H9 (cell line): ENCODE data around the gene RANBP17. TPM values are rescaled to one million over a fixed set of nuclear protein-coding genes. Genes with fewer than 3 reads are reported as not detected.

Experiments used
- DNase-seq: peaks from one replicate; pipeline ENCODE4 v3.0.0-alpha.2; 2017
- H2AFZ ChIP-seq: one replicate; pipeline ENCODE4 v1.6.1; 2013; ENCODE audit warnings: mild to moderate bottlenecking, low read length, control low read depth, moderate library complexity
- H2AK5ac ChIP-seq: 2 replicates; pipeline ENCODE4 v1.6.1; 2013; ENCODE audit warnings: low read length, control low read depth, mixed read lengths; ENCODE audit not compliant: insufficient read length
- H2BK120ac ChIP-seq: one replicate; pipeline ENCODE4 v1.6.1; 2013; ENCODE audit warnings: low read depth, mild to moderate bottlenecking, low read length, control low read depth, inconsistent platforms; ENCODE audit not compliant: poor library complexity, severe bottlenecking
- H2BK12ac ChIP-seq: 2 replicates; pipeline ENCODE4 v1.6.1; 2013; ENCODE audit warnings: low read length, control low read depth, mixed read lengths, low read depth; ENCODE audit not compliant: insufficient read length
- H2BK15ac ChIP-seq: 2 replicates; pipeline ENCODE4 v1.6.1; 2013; ENCODE audit warnings: low read depth, low read length, control low read depth
- H2BK20ac ChIP-seq: one replicate; pipeline ENCODE4 v1.6.1; 2013; ENCODE audit warnings: low read depth, mild to moderate bottlenecking, low read length, control low read depth, inconsistent platforms; ENCODE audit not compliant: poor library complexity, severe bottlenecking
- H2BK5ac ChIP-seq: 2 replicates; pipeline ENCODE4 v1.6.1; 2013; ENCODE audit warnings: low read length, control low read depth, mixed read lengths; ENCODE audit not compliant: insufficient read length
- H3K14ac ChIP-seq: 2 replicates; pipeline ENCODE4 v1.6.1; 2013; ENCODE audit warnings: low read length, control low read depth; ENCODE audit not compliant: insufficient read depth
- H3K18ac ChIP-seq: 2 replicates; pipeline ENCODE4 v1.6.1; 2013; ENCODE audit warnings: low read depth, mild to moderate bottlenecking, mixed read lengths, low read length, control low read depth; ENCODE audit not compliant: insufficient read length
- H3K23ac ChIP-seq: 2 replicates; pipeline ENCODE4 v1.6.1; 2013; ENCODE audit warnings: low read length, control low read depth, mixed read lengths, low read depth; ENCODE audit not compliant: insufficient read length
- H3K23me2 ChIP-seq: 2 replicates; pipeline ENCODE4 v1.6.1; 2013; ENCODE audit warnings: low read depth, mild to moderate bottlenecking, mixed read lengths, low read length, control low read depth; ENCODE audit not compliant: insufficient read length, poor library complexity, severe bottlenecking
- H3K27ac ChIP-seq: 2 replicates; pipeline ENCODE4 v1.5.1; 2013; ENCODE audit warnings: low read length, control low read depth, mixed read lengths, low read depth; ENCODE audit not compliant: insufficient read length
- H3K27me3 ChIP-seq: 2 replicates; pipeline ENCODE4 v1.6.1; 2013; ENCODE audit warnings: low read length, control low read depth, inconsistent platforms; ENCODE audit not compliant: insufficient read depth
- H3K4ac ChIP-seq: 2 replicates; pipeline ENCODE4 v1.6.1; 2013; ENCODE audit warnings: low read depth, mild to moderate bottlenecking, control low read depth, inconsistent platforms, low read length, moderate library complexity
- H3K4me1 ChIP-seq: 2 replicates; pipeline ENCODE4 v1.6.1; 2013; ENCODE audit warnings: low read length, control low read depth, inconsistent platforms; ENCODE audit not compliant: insufficient read depth
- H3K4me2 ChIP-seq: 2 replicates; pipeline ENCODE4 v1.6.1; 2013; ENCODE audit warnings: low read length, control low read depth, mixed read lengths; ENCODE audit not compliant: insufficient read length, insufficient read depth
- H3K56ac ChIP-seq: 2 replicates; pipeline ENCODE4 v1.6.1; 2013; ENCODE audit warnings: low read depth, mild to moderate bottlenecking, mixed read lengths, low read length, control low read depth; ENCODE audit not compliant: insufficient read length
- H3K79me1 ChIP-seq: 2 replicates; pipeline ENCODE4 v1.6.1; 2013; ENCODE audit warnings: low read depth, mild to moderate bottlenecking, moderate library complexity, low read length, control low read depth, inconsistent platforms; ENCODE audit not compliant: insufficient read depth, poor library complexity, severe bottlenecking
- H3K79me2 ChIP-seq: 2 replicates; pipeline ENCODE4 v1.6.1; 2013; ENCODE audit warnings: low read length, control low read depth, inconsistent platforms; ENCODE audit not compliant: insufficient read depth
- H3K9ac ChIP-seq: 2 replicates; pipeline ENCODE4 v1.6.1; 2013; ENCODE audit warnings: low read length, control low read depth, mixed read lengths; ENCODE audit not compliant: insufficient read length; ENCODE audit errors: extremely low read depth
- H3K9me3 ChIP-seq: one replicate; pipeline ENCODE4 v1.6.1; 2013; ENCODE audit warnings: low read depth, low read length, inconsistent platforms; ENCODE audit not compliant: control insufficient read depth
- H3T11ph ChIP-seq: one replicate; pipeline ENCODE4 v1.6.1; 2013; ENCODE audit warnings: mild to moderate bottlenecking, low read length, control low read depth, inconsistent platforms
- H4K20me1 ChIP-seq: one replicate; pipeline ENCODE4 v1.6.1; 2013; ENCODE audit not compliant: control insufficient read depth, insufficient read length, insufficient read depth
- H4K5ac ChIP-seq: 2 replicates; pipeline ENCODE4 v1.6.1; 2013; ENCODE audit warnings: low read depth, mild to moderate bottlenecking, mixed read lengths, low read length, control low read depth; ENCODE audit not compliant: insufficient read length
- H4K8ac ChIP-seq: replicated peaks from 2 replicates; pipeline ENCODE4 v1.6.1; 2013; ENCODE audit warnings: low read length, control low read depth, mixed read lengths, low read depth; ENCODE audit not compliant: insufficient read length
- H4K91ac ChIP-seq: 2 replicates; pipeline ENCODE4 v1.6.1; 2013; ENCODE audit warnings: low read depth, mild to moderate bottlenecking, moderate library complexity, mixed read lengths, low read length, control low read depth; ENCODE audit not compliant: insufficient read length
- H3K27ac Mint-ChIP-seq, 3 experiments: 2 replicates in 2 of 3; 3 replicates in 1 of 3; pipeline ENCODE4 v1.8.0; 2020 to 2021; ENCODE audit warnings: mixed read lengths in 3 of 3, mild to moderate bottlenecking in 1 of 3, moderate library complexity in 1 of 3
- H3K27me3 Mint-ChIP-seq: 2 replicates; pipeline ENCODE4 v1.8.0; 2021; ENCODE audit warnings: low read depth, mild to moderate bottlenecking, moderate library complexity, mixed read lengths
- H3K36me3 Mint-ChIP-seq, 3 experiments: 2 replicates in 2 of 3; 3 replicates in 1 of 3; pipeline ENCODE4 v1.8.0; 2020 to 2021; ENCODE audit warnings: low read depth in 3 of 3, mixed read lengths in 3 of 3; ENCODE audit not compliant: insufficient read depth in 1 of 3
- H3K4me1 Mint-ChIP-seq, 2 experiments: 2 replicates each; pipeline ENCODE4 v1.8.0; 2020; ENCODE audit warnings: mixed read lengths in 2 of 2
- H3K4me3 Mint-ChIP-seq, 2 experiments: 2 replicates in 1 of 2; 3 replicates in 1 of 2; pipeline ENCODE4 v1.8.0; 2020 to 2021; ENCODE audit warnings: mild to moderate bottlenecking in 2 of 2, mixed read lengths in 2 of 2, moderate library complexity in 1 of 2
- H3K9me3 Mint-ChIP-seq, 2 experiments: 2 replicates in 1 of 2; 3 replicates in 1 of 2; pipeline ENCODE4 v1.8.0; 2020; ENCODE audit warnings: mild to moderate bottlenecking in 2 of 2, mixed read lengths in 2 of 2, moderate library complexity in 1 of 2
- WGBS: extraction: QIAGEN DNeasy Blood & Tissue Kit; methylation state at CpG from one replicate; pipeline ENCODE4 v1.1.7; 2013; ENCODE audit warnings: missing lambda C conversion rate, low lambda C conversion rate, mixed read lengths; ENCODE audit not compliant: insufficient read length; ENCODE audit errors: extremely low coverage; 5-methylcytosine and 5-hydroxymethylcytosine counted together
- total RNA-seq: library from RNA; stranded (reverse); gene quantifications from 2 replicates; pipeline ENCODE4 v1.2.1, GENCODE V29; 2021
- TF ChIP-seq, protein P1 (sequence below): fragments of 200-600 bp; sonication (generic); conservative IDR thresholded peaks from 3 replicates; pipeline ENCODE4 v1.8.0; 2021; ENCODE audit warnings: antibody characterized with exemption, mild to moderate bottlenecking

RANBP17 gene
- total RNA-seq, 1 experiment from 2014 or later: 16.5 TPM

GRCh38 chr5:171188016-171188415 is 326.2 kb downstream of the RANBP17 start:
- no peak overlapping the region for H3K23ac ChIP-seq
- no peaks in the 10 kb centered on the region for H3K4me1 ChIP-seq
- no peak overlapping the region for H2BK120ac ChIP-seq
- no peak overlapping the region for H2BK5ac ChIP-seq
- H3K9me3 Mint-ChIP-seq: peaks cover 0 to 1% of the 10 kb centered on the region in 2 experiments; a peak in 1 of 5 replicates
- H3K4me3 Mint-ChIP-seq: no peak overlapping the region
- H3K4ac ChIP-seq: no peak overlapping the region
- no peak overlapping the region for H4K91ac ChIP-seq
- TF ChIP-seq, protein P1, sequence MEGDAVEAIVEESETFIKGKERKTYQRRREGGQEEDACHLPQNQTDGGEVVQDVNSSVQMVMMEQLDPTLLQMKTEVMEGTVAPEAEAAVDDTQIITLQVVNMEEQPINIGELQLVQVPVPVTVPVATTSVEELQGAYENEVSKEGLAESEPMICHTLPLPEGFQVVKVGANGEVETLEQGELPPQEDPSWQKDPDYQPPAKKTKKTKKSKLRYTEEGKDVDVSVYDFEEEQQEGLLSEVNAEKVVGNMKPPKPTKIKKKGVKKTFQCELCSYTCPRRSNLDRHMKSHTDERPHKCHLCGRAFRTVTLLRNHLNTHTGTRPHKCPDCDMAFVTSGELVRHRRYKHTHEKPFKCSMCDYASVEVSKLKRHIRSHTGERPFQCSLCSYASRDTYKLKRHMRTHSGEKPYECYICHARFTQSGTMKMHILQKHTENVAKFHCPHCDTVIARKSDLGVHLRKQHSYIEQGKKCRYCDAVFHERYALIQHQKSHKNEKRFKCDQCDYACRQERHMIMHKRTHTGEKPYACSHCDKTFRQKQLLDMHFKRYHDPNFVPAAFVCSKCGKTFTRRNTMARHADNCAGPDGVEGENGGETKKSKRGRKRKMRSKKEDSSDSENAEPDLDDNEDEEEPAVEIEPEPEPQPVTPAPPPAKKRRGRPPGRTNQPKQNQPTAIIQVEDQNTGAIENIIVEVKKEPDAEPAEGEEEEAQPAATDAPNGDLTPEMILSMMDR: no peak
- no peak overlapping the region for H3K9ac ChIP-seq
- no peaks in the 10 kb centered on the region for H3K4me1 Mint-ChIP-seq
- no peak overlapping the region for H3K27ac Mint-ChIP-seq
- no peak overlapping the region for H4K8ac ChIP-seq
- no peaks in the 10 kb centered on the region for H3K9me3 ChIP-seq
- H4K20me1 ChIP-seq: no peaks in the 10 kb centered on the region
- H4K5ac ChIP-seq: no peak overlapping the region
- no peaks in the 10 kb centered on the region for H3K79me2 ChIP-seq
- no peak overlapping the region for H2AK5ac ChIP-seq
- no peak overlapping the region for H2AFZ ChIP-seq
- H3K36me3 Mint-ChIP-seq: peaks cover 0 to 21% (median 16%) of the 10 kb centered on the region in 3 experiments; a peak in 6 of 7 replicates
- no peak overlapping the region for H3T11ph ChIP-seq
- no peak overlapping the region for H3K27ac ChIP-seq
- H3K4me2 ChIP-seq: no peak overlapping the region
- H2BK15ac ChIP-seq: no peak overlapping the region
- no peaks in the 10 kb centered on the region for H3K27me3 ChIP-seq
- no peaks in the 10 kb centered on the region for H3K23me2 ChIP-seq
- H3K14ac ChIP-seq: no peak overlapping the region
- H2BK20ac ChIP-seq: no peak overlapping the region
- no peak overlapping the region for H3K18ac ChIP-seq
- H3K27me3 Mint-ChIP-seq: no peaks in the 10 kb centered on the region
- WGBS: no CpG with 5 or more reads among the region's 4 CpGs
- no peak for DNase-seq
- no peak overlapping the region for H3K56ac ChIP-seq
- H3K79me1 ChIP-seq: no peaks in the 10 kb centered on the region
- H2BK12ac ChIP-seq: no peak overlapping the region
